HG03342 (cell line): Measurements from ENCODE around the gene PTPRQ.

ENCODE experiments used
- ATAC-seq: cut with Tn5 transposase; IDR thresholded peaks from one replicate; pipeline ENCODE4 v1.9.1; 2021; ENCODE audit warnings: mild to moderate bottlenecking, moderate library complexity; ENCODE audit not compliant: unreplicated experiment

PTPRQ gene

GRCh38 chr12:80698847-80699542 lies 255.0 kb downstream of the PTPRQ start:
- no peak for ATAC-seq

DNA sequence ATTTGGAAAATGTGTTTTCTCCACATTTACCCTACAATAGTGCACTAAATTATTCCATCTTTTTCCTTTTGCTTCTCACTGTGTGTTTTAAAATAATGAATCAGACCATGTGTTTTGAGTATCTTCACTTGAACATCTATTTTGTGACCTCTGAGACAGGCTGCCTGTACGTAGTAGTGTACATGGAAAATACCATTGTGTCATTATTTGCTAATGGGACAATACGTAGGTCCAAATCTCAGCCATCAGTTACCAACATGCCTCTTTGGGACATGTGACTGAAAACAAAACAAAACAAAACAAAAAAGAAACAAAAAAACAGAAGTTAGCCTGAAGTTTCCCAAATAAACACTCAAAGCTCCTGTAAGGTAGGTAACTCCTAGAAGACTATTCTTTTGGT lies 256.3 kb downstream of the PTPRQ start:
- ATAC-seq, result no peak

DNA sequence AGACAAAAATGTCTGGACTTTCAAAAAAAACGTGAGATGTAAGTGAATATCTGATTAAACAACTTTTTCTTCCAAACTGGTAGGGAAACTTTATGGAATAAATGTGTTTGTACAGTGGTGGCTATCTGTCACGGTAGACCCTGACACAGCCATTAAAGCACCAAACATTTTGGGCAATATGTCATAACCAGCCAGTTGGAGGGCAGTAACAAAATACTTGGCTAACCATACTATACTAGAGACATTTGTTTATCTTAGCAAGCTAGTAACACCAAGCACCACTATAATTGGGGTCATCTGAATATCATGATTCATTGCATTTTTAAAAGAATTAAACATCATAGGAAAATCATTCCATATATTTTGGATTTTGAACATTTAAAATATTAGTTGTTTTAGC lies 257.4 kb downstream of the PTPRQ start:
- no peak for ATAC-seq

DNA sequence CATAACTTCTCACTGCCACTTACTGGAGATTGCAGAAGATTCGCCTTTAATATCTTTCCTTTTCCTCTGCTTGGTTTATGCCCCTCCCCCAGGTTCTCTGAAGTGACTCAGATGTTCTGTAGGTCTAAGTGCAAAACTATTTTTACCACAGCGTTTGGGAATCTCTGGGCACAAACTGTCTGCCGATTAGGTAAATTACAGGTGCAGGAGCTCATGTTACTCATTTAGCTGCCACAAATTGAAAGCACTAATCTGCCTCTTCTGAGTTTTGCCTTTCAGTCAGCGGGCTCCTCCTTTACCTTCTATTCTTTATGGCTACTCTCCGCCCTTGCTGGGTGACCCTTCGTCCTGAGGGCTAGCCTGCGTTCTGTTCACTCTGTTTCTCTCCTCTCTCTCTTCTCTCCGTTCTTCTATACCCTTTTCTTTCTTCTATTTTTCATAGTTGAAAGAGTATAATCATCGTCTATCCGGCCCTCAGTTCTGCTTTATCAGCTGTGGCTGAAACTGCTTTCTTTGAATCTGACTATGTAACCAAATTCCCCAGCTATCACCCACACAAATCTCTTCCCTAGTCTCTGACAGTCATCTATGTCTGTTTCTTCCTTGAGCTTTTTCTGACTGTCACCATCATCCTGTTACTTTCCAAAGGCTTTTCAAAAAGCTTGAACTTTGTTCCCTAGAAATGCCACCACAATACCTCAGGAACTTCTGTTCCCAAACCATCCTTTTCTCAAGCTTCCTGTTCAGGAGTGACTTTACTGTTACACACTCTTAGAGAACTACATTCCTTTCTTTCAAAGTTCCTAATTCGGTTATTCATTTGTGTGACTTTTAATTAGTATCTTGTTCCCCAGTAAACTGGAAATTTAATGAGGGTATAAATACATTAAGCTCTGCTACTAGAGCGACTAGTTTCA lies 259.1 kb downstream of the PTPRQ start:
- peak; percentile 82 for ATAC-seq

DNA sequence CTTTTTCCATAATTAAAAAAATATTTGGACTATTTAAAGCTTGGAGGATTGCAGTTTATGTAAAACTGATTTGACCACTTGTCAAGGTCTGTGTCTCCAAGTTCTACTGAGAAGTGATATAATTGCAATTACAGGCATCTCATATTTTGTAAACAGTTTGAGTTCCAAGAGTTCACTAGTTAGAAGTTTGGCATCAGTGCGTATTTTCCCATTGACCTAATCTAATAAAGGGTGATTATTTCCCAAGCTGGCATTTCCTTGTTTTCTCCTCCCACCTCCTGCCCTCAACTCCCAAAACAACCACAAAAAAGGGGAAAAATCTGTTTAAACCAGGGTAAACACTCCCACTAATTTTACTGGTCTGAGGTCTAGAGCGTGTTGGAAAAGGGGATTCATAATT lies 260.4 kb downstream of the PTPRQ start:
- ATAC-seq, result no peak

DNA sequence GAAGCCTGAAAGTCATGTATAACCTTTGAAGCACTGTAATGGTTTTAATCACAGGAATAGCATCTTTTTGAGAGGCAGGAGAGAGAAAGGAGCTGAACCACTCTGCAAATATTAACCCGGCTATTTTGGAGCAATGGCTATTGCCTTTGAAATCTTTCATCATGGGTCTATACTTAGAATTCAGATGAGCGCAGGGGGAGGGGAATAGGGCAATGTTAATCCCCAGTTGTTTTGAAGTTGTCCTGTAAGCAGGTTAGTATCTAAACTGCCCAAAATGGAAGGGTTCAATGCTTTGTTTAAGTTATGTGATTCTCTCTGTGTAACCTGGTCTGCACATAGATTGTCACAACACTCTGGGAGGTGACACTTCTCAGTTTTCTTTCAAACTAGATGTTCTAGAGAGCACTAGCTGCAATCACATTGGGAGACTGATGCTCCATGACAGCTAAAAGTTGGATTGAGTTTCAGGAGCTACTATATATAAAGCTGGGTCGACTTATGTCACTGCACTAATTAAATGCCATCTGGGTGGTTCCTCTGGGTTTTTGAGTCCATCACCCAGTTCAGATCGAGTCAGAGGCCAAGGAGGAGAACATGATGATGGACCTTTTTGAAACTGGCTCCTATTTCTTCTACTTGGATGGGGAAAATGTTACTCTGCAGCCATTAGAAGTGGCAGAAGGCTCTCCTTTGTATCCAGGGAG lies 263.2 kb downstream of the PTPRQ start, which contains the start of gene MYF6:
Gene MYF6 (plus strand): TSS at position 509 of the 704 bp plus-strand sequence. CDS start 86 bp downstream, at position 595.
- ATAC-seq, result no peak

DNA sequence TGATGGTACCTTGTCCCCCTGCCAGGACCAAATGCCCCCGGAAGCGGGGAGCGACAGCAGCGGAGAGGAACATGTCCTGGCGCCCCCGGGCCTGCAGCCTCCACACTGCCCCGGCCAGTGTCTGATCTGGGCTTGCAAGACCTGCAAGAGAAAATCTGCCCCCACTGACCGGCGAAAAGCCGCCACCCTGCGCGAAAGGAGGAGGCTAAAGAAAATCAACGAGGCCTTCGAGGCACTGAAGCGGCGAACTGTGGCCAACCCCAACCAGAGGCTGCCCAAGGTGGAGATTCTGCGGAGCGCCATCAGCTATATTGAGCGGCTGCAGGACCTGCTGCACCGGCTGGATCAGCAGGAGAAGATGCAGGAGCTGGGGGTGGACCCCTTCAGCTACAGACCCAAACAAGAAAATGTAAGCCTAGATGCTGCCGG lies 263.8 kb downstream of the PTPRQ start:
- no peak for ATAC-seq

- ATAC-seq, result no peak
Observed at GRCh38 chr12:80708259-80708974, 264.4 kb downstream of the PTPRQ start.

GRCh38 chr12:80708975-80709328 lies 264.9 kb downstream of the PTPRQ start:
- no peak for ATAC-seq

DNA sequence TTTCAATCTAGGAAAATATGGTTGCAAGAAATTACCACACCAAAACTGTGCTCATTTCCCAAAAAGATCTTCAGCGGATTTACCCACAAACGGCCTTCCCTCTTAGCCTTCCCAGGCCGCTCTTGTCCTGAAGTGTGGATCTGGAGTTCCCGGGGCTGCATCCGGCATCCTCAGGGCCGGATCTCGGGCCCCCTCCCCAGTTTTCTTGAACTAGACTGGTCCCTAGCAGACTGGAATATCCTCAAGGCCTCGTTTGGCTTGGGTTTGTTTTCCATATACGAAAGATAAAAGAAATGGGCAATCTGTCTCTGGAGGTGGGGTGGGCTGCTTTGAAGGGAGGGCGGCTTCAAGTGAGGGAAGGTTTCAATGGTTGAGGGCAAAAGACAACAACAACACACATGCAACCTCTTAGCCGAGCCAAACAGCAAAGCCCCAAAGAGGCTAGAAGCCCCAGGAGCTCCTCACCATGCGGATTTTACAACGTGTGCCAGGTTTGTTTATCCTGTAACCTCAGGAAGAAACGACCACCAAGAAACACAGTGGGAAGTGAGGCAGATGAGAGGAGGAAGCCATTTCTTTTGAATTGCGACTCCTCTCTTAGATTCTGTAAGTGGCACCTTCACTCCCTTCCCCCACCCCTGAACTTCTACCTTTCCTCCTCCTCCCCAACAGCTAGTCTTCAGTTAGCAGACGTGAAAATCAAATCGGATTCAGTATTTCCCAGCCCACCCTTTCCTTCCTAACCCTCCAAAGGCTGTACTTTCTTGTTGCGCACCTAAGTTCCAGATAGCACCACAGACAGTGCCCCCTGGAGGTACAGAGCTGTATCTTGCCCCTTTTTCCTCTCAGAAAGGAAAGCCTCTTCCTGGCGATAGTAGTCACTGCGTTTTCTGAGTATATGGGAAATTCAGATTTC lies 266.0 kb downstream of the PTPRQ start:
- peak; percentile 66 for ATAC-seq

- peak; percentile 9 for ATAC-seq
Observed at GRCh38 chr12:80710727-80711449, 266.9 kb downstream of the PTPRQ start.

GRCh38 chr12:80711866-80712265 lies 267.8 kb downstream of the PTPRQ start:
- ATAC-seq, result no peak

GRCh38 chr12:80712866-80713265 lies 268.8 kb downstream of the PTPRQ start:
- no peak for ATAC-seq

GRCh38 chr12:80713419-80713818 lies 269.4 kb downstream of the PTPRQ start:
- ATAC-seq, result no peak

GRCh38 chr12:80714055-80714454 lies 270.0 kb downstream of the PTPRQ start:
- ATAC-seq, result no peak

GRCh38 chr12:80714846-80715245 lies 270.8 kb downstream of the PTPRQ start:
- ATAC-seq, result no peak

DNA sequence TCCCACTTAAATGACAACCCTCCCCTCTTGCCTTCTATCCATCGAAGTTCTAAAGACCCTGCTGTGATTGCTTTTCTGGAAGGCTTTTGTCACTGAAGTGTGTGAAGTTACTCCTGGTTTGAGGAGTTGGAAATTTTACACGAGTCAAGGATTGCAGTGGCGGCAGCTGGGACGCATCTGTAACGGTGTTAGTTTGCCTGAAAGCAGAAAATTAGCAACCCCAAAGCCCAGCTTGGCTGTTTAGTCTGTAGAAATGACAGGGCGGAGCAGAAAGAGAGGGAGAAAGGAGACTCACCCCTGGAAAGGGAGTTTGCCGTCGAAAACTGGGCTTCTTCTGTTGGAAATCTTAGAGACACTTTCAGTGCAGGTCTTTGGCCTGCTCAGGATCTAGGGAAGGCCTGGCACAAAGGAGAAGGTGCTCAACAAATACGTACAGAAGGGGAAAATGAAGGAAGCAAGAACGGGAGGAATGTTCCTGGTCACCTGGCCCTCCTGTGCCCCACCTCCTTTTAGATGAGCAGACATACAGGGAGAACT lies 271.7 kb downstream of the PTPRQ start:
- no peak for ATAC-seq

DNA sequence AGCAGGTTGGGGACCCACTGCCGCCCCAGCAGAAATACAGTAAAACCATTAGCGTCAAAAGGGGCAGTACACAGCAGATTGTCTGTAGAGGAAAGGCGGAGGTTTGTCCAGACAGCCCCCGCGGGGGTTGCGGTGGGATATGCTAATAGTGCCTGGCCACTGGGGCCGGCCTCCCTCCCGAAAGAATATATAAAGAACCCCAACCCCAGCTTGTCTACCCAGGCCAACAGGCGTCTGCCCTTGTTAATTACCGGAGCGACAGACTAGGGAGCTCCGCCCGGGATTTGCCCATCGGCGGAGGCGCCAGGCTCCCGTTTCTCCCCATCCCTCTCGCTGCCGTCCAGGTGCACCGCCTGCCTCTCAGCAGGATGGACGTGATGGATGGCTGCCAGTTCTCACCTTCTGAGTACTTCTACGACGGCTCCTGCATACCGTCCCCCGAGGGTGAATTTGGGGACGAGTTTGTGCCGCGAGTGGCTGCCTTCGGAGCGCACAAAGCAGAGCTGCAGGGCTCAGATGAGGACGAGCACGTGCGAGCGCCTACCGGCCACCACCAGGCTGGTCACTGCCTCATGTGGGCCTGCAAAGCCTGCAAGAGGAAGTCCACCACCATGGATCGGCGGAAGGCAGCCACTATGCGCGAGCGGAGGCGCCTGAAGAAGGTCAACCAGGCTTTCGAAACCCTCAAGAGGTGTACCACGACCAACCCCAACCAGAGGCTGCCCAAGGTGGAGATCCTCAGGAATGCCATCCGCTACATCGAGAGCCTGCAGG lies 272.8 kb downstream of the PTPRQ start, which contains the start of gene MYF5:
Gene MYF5 (plus strand): TSS at position 217 of the 774 bp plus-strand sequence. CDS start 152 bp downstream, at position 369.
- no peak for ATAC-seq
